ENCODE results near the gene KANSL3.

- TF ChIP-seq POLR2AphosphoS5 (IDR thresholded peaks at IDR 0.05; ENCODE audit: low read depth, low read length) (no peak), TAF1 (IDR thresholded peaks at IDR 0.05; ENCODE audit: borderline replicate concordance, insufficient read depth, low read length) (no peak)
Observed at GRCh38 chr2:96556441-96557330, 81.4 kb downstream of the KANSL3 start.

Measured in PFSK-1 (cell line).